HG03342 (cell line): Measurements from ENCODE around the gene SCN1A.
A peak's percentile ranks its signal among the peaks of the same experiment; 100 is the strongest.
"Not testable (repeated sequence)": the region's sequence is repeated elsewhere in the genome, so short reads cannot be mapped to it uniquely, and the experiment has no call there.

ENCODE experiments used
- ATAC-seq: cut with Tn5 transposase; IDR thresholded peaks from one replicate; pipeline ENCODE4 v1.9.1; 2021; ENCODE audit warnings: mild to moderate bottlenecking, moderate library complexity; ENCODE audit not compliant: unreplicated experiment

The SCN1A gene

GRCh38 chr2:166127217-166128155 is at the start of gene SCN1A:
SCN1A (minus strand) TSS chr2:166128020; CDS start chr2:166073621, 54,399 bp downstream.
- peak; percentile 51 for ATAC-seq

DNA sequence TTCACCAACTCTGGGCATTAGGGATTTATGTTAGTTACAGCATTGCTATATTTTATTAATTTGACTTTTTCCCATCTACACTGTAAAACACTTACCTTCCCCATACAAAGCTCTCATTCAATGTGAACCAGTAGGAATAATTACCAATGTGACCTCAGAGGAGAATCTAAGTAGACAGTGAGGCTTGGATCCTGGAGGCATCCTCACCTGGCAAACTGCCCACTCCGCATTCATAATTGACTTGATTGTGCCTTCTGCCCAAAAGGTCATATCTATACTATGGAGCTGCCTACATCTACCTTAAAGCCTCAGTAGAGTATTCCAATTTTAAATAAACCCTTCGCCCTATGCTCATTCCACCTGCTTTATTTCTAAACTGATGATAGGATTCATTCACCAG is 45.4 kb upstream of the SCN1A start:
- no peak for ATAC-seq

- no peak for ATAC-seq
These were observed 43.4 kb upstream of the SCN1A start for GRCh38 chr2:166171216-166171615.

GRCh38 chr2:166170356-166170755 is 42.5 kb upstream of the SCN1A start:
- peak; percentile 86 for ATAC-seq

- no peak for ATAC-seq
These were observed 39.6 kb upstream of the SCN1A start for GRCh38 chr2:166167449-166167848.

- ATAC-seq, result no peak
These were observed 36.0 kb upstream of the SCN1A start for GRCh38 chr2:166163775-166164174.

DNA sequence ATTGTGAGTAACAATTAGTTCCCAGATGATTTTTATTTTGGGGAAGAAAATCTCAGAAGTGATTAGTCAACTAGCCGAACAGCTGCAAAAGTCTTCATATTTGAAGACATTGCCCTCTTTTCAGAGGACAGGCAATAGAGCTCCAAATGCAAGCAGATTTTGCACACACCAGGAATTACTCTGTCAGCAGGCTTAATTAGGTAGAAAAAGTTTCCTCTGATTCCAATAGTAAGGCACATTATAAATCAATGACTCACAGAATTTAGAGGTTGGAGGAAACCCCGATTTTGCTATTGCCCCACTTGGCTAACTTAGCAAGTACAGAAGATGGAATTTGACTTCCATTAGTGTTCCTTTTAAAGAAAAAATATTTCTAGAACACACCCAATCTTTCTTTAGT is 30.7 kb upstream of the SCN1A start:
- ATAC-seq, result no peak

- no peak for ATAC-seq
These were observed 29.8 kb upstream of the SCN1A start for GRCh38 chr2:166157578-166157977.

GRCh38 chr2:166156985-166157490 is 29.2 kb upstream of the SCN1A start:
- no peak for ATAC-seq

DNA sequence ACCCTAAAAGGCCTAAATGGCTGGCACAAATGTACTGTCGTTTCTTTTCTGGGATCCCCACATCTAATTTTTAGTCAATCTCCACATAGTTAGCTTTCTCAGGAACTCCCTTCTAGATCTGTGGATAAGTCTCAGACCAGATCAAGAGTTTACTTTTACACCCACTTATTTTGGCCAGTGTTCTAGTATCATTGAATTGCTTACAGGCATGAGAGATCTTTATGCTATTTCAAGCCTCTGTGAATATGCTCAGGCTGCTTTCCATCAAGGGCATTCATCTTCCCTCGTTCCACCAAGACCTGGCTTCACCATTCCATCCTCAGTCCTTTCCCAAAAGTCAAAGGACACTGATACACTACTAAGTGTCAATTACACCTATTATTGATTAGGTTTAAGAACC is 27.8 kb upstream of the SCN1A start:
- ATAC-seq, result no peak

DNA sequence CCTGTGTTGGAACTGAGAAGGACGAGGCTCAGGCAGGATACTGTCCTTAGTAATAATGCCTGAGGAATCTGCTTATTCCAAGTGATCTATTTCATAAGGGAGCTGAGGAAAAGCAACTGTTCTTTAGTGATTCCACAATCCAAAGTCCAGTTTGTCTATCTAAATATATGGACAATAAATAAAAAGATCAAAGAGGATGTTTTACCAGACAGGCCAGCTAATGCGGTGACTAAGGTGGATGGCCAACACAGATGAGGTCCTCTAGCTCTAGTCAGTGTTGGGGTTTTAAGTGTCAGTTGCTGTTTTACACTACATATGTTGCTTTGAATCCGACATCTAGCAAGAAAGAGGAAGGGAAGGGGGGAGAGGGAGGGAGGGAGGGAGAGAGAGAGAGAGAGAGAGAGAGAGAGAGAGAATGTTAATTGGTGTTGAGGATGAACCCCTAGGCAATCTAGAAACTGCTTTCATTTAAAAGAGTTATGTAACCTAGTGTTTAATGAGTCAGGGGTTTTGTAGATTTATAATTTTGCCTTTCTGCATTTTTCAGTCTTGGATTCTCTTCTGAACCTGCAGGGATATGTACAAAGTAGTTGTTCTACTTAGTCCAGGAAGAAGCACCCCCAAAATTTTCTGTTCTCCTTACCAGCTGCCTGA is 27.0 kb upstream of the SCN1A start:
- ATAC-seq, result no peak

GRCh38 chr2:166152064-166152463 is 24.2 kb upstream of the SCN1A start:
- no peak for ATAC-seq

GRCh38 chr2:166148500-166149400 is 20.9 kb upstream of the SCN1A start:
- no peak for ATAC-seq

DNA sequence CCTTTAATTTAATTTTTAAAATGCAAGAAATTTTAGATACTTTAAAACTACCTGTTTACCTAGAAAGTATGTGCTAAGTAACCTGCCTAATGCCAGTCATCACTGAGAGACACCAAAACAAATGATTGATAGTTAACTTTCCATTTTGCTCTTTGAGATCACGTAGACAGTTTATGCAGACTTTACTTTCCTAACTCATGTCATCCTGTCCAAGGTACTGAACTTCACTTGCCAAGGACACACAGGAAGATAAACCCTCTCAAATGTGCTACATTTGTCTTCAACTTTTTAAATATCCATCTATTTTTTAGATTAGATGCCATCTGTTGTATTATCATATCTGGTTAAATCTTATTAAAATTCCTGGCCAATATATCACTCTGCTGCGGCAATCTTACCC is 20.1 kb upstream of the SCN1A start:
- ATAC-seq, result no peak

GRCh38 chr2:166144071-166144470 is 16.3 kb upstream of the SCN1A start:
- no peak for ATAC-seq

- ATAC-seq, result no peak
These were observed 13.1 kb upstream of the SCN1A start for GRCh38 chr2:166140932-166141331.

DNA sequence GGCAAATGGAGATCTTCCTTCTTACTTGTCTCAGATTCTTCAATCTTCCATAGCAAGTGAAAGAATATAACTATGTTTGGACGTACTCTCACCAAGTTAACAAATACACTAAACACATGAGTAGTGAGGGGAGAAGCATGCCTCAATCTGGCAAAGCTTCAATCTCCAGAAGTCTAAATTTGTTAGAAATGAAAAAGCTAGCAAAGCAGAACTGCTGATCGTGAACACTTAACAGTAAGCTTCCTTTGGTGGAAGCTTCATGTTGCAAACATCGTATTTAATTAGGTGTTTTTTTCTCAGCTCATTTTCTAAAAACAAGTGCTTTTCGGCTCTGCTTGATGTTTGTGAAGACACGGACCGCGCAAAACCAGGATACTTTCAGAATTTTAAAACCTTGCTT is 12.7 kb upstream of the SCN1A start:
- ATAC-seq, result no peak

DNA sequence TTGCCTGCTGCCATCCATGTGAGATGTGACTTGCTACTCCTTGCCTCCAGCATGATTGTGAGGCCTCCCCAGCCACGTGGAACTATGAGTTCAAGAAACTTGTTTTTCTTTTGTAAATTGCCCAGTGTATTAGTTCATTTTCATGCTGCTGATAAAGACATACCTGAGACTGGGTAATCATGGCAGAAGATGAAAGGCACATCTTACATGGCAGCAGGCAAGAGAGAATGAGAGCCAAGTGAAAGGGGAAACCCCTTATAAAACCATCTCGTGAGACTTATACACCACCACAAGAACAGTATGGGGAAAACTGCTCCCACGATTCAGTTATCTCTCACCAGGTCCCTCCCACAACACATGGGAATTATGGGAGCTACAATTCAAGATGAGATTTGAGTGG is 11.7 kb upstream of the SCN1A start:
- not testable (repeated sequence) for ATAC-seq

GRCh38 chr2:166138667-166139066 is 10.8 kb upstream of the SCN1A start:
- ATAC-seq, result no peak

DNA sequence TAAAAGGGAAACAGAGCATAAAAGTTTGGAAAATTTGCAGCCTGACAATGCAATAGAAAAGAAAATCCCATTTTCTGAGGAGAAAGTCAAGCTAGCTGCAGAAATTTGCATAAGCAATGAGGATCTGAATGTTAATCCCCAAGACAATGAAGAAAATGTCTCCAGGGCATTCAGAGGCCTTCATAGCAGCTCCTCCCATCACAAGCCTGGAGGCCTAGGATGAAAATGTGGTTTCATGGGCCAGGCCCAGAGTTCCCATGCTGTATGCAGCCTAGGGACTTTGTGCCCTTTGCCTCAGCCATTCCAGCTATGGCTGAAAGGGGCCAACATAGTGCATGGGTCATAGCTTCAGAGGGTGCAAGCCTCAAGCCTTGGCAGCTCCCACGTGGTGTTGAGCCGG is 10.3 kb upstream of the SCN1A start:
- no peak for ATAC-seq

- no peak for ATAC-seq
These were observed 9.5 kb upstream of the SCN1A start for GRCh38 chr2:166137331-166137730.
